GM19372 (cell line): ENCODE measurements around the gene CEP41.
"Not testable (repeated sequence)": the region's sequence is repeated elsewhere in the genome, so short reads cannot be mapped to it uniquely, and the experiment has no call there.

Experiments
- ATAC-seq: cut with Tn5 transposase; IDR thresholded peaks from one replicate; pipeline ENCODE4 v1.9.1; 2021; ENCODE audit warnings: mild to moderate bottlenecking, low read depth, moderate library complexity; ENCODE audit not compliant: unreplicated experiment

Gene CEP41

DNA sequence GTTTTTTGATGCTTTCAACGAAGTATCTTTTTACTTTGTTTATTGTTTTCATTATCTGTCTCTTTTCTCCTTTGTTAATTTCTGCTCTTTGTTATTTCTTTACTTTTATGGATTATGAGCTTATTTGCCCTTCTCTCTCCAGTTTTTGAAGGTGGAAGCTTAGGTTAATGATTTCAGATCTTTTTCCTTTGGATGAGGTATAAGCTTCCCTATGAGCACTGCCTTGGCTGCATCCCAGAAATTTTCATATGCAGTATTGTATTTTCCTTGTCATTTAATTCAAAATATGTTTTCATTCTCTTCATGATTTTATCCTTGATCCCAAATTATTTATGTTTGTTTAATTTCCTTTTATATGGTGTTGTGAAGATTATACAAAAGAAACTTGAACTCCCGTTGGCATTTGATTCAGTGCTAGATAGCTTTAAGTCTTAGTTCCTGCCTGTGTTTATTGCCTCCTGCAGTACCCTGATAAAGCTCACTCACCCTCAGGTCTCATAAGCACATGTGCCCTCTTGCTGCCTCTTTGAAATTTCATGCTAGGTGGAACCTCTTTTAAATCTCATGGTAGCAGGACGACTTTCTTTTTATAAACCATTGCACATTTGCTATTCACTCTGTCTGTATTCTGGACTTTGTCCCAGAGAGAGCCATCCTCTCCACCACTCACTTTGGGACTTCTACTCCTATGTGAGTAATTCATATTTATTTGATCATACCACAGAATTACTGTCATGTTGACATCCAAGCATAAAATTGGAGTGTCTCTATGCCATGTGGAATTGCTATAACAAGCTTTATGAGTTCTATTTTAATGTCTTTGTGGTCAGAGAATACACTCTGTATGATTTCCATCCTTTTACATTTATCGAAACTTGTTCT, 23.0 kb upstream of the CEP41 start:
- no peak for ATAC-seq

GRCh38 chr7:130461272-130461671, 20.5 kb upstream of the CEP41 start:
- no peak for ATAC-seq

DNA sequence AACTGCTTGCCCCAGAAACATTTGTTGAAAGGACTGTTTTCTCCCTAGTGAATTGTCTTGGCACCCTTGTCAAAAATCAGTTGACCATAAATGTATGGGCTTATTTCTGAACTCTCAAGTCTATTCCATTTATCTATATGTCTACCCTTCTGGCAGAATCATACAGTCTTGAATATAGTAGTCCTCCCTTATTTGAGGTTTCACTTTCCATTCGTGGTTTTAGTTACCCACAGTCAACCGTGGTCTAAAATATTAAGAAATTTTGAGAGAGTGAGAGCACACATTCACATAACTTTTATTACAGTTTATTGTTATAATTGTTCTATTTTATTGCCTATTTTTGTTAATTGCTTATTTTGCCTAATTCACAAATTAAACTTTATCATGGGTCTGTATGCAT, 17.4 kb upstream of the CEP41 start:
- no peak for ATAC-seq

DNA sequence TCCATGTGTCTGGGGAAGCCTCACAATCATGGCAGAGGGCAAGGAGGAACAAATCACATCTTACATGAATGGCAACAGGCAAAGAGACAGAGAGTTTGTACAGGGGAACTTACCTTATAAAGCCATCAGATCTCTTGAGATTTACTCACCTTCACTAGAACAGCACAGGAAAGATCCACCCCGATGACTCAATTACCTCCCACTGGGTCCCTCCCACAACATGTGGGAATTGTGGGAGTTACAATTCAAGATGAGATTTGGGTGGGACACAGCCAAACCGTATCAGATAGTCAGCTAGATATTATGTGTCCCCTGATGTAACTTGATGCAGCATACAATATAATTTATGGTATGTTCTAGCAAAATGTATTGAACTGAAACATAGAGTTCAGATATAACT, 14.1 kb upstream of the CEP41 start:
- ATAC-seq = no peak

DNA sequence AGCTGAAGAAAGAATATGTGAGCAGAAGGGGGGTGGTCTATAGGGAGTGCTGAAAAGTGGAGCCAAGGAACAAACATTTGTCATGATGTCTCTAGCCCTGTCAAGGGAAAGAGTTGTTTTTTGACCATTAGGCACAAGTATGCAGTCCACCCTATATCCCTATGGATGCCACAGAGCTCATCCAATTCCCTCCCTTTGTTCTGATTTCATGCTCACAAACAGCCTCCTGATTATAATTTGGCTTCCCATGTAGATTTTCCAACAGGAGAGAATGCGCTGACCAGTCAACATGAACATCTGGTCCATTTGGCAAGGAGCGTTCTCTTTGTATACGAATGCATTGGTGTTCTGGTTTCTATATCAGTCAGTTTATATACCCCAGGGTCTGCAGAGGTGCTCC, 12.1 kb upstream of the CEP41 start:
- ATAC-seq = no peak

GRCh38 chr7:130451344-130451743, 10.5 kb upstream of the CEP41 start:
- ATAC-seq = not testable (repeated sequence)

DNA sequence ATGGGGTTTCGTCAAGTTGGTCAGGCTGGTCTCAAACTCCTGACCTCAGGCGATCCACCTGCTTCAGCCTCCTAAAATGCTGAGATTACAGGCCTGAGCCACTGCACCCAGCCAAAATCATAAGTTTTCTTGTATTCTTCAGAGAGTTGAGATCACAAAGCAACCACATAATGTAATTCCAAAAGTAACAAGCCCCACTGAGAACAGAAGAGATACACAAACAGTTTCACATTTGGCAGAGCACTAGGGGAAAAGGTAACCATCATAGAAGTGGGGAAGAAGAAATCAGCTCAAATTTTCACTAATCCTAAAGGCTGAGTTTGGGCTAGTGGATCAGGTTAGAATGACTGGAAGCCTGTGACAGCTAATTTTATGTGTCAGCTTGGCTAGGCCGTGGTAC, 5.4 kb upstream of the CEP41 start:
- ATAC-seq = no peak

GRCh38 chr7:130444751-130445407, 4.1 kb upstream of the CEP41 start:
- no peak for ATAC-seq

DNA sequence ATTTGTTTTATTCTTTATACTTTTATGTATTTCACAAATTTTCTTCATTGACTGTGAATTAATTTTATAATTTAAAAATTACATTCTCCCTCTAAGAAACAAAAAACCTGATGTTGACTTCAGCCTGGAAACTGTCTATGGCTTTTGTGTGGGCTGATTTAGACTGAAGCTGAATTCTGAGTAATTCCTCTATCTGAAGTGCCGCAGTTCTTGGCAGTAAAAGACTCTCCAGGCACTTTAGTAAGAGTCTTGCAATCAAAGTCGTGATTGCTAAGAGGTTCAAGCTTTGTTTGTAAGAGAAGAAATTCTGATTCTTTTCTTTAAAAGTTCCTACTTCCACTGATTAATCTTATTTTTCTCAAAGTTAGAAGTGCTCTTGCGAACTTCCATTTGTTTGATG, 3.4 kb upstream of the CEP41 start:
- ATAC-seq = no peak

DNA sequence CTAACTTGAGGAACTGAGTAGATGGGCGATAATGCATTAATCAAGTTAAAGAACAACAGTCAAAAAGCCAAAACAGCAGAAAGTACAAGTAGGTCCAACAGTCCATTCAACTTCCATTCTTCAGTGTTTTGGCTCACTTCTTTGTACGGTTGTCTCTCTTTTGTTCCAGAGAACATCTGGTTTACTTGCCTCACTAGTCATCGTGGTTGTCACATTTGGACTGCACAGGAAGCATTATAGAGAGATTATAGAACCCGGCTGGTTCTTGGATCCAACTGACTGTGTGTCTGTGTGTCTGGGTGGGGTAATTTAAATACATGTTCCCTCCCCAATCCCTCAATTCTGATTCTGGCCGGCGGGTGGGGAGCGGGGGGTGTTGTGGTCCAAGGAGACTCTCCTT, 1.8 kb upstream of the CEP41 start:
- no peak for ATAC-seq

DNA sequence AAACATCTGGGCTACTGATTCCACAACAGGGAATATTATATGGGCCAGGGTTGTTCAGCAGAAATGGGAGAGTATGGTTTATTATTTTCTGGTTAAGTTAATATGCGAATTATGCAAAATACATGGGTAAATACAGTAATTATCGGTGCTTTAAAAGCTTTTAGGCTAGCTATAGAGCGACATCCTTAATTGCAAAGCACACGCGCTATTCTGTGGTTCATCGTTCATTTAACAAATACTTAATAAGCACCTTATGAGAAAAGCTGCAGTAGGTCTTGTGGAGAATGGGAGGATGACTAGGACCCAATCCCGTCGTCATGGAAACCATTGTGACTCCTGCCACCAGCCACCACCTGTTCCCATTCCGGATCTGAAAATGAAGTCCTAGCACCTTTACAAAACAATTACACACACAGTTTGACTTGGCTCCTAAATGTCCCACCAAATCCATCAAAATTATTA, 623 bp upstream of the CEP41 start:
- ATAC-seq = no peak

- no peak for ATAC-seq
These were observed 4.6 kb downstream of the CEP41 start for GRCh38 chr7:130436253-130436652.

DNA sequence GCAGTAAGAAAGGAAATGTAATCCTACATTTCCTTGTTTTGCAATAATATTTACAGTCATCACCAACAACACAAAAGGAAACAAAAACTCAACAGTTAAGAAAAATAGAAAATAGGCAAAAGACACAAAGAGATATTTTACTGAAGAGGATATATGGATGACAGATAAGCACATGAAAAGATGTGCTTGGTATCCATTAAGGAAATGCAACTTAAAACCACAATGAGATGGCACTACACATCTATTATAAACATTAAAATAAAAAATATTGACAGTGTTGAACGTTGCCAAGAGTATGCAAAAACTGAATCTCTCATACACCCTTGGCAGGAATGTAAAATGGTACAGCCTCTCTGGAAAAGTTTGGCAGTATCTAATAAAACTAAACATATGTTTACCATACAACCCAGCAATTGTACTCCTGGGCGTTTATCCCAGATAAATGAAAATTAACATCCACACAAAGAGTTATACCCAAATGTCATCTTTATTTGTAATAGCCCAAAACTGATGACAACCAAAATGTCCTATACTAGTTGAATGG, 5.4 kb downstream of the CEP41 start:
- ATAC-seq = no peak

DNA sequence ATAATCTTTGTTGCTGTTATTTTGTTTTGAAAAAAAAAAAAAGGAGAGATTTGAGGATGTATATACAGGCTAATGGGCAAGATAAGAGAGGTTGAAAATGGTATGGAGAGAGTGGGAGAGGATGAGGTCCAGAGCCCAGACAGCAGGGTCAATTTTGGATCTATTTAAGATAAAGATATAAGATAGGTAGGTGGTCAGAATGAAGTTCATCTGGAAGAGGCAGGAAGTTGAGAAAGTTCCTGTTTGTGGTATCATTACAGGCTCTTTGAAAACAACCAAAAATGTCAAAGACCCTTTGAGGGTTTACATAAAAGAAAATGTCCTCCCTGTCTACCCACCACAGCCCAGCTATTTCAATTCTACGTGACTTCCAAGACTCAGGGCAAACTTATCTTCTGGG, 7.5 kb downstream of the CEP41 start:
- ATAC-seq = no peak

DNA sequence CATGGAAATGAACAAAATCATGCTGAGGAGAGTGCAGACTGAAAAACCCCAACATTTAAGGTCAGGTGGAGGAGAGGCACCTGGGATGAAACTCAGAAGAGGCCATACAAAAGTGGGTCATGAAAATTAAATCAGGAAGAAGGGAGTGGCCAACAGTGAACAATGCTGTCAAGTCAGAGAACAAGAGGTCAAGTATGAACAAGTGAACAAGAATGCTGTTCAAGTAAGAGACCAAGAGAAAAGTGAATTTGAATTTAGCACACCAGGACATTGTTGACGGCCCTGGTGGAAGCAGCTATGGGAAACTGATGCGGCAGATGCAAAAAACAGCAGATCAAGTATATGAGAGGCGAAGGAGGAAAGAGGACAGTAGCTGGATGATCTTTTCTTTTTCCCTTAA, 7.9 kb downstream of the CEP41 start:
- ATAC-seq = no peak

GRCh38 chr7:130430841-130431666, 9.8 kb downstream of the CEP41 start:
- no peak for ATAC-seq

- no peak for ATAC-seq
These were observed 10.7 kb downstream of the CEP41 start for GRCh38 chr7:130430115-130430514.

GRCh38 chr7:130429019-130429418, 11.8 kb downstream of the CEP41 start:
- ATAC-seq = no peak

DNA sequence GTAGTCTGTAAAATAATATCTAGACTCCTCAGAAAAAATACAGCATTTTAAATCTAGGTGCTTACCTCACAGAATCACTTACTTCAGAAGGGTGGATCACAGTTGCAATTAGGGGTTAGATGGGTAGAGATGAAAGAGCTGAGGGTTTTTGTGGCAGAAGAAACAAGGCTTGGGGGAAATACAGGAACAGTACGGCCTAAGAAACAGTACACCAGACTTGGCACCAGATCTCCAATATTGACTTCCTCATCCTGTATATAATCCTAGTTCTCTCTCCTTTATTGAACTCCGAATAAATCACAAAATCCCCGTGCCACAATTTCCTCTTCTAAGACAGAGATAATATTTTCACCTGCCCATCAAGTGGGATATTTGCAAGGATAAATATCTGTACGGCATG, 14.3 kb downstream of the CEP41 start:
- no peak for ATAC-seq

DNA sequence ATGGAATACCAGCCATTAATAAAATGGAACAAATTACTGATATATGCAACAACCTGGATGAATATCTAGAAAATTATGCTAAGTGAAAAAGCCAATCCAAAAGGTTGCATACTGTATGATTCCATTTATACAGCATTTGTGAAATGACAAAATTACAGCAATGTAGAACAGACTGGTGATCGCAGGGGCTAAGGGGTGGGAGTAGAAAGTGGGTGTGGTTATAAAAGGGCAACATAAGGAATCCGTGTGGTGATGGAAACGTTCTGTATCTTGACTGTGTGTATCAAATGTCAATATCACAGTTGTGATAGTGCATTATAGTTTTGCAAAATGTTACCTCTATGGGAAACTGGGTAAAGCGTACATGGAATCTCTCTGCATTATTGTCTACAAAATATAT, 15.0 kb downstream of the CEP41 start:
- no peak for ATAC-seq

DNA sequence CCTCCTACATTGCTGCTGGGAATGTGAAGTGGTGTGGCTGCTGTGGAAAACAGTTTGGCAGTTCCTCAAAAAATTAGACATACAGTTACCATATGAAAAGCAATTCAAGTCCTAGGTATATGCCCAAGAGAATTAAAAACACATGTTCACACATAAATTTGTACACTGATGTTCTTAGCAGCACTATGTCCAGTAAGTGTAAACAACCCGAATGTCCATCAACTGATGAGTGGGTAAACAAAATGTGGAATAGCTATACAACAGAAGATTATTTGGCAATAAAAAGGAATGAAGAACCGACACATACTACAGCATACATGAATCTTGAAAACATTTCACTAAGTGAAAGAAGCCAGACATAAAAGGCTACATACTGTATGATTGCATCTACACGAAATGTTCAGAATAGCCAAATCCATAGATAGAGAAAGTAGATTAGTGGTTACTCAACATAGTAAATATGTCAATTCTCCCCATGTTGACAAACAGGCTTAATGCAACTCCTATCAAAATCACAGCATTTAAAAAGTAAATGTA, 17.2 kb downstream of the CEP41 start:
- no peak for ATAC-seq
